ENCODE results near the gene HERC2. TPM values are rescaled to one million over a fixed set of nuclear protein-coding genes. Genes with fewer than 3 reads are reported as not detected.
"Not testable (repeated sequence)": the region's sequence is repeated elsewhere in the genome, so short reads cannot be mapped to it uniquely, and the experiment has no call there.

Gene HERC2
- total RNA-seq, 1 donor from 2014 or later: 111 TPM

GRCh38 chr15:28178290-28178689 is 143.7 kb downstream of the HERC2 start:
- Mint-ChIP-seq H3K4me3 (ENCODE audit: unreplicated experiment) (no peak overlapping the region), H3K27me3 (ENCODE audit: unreplicated experiment) (peaks cover 2% of the 10 kb centered on the region), H3K36me3 (ENCODE audit: unreplicated experiment) (no peaks in the 10 kb centered on the region), H3K4me1 (ENCODE audit: low read depth, unreplicated experiment) (no peaks in the 10 kb centered on the region), H3K27ac (ENCODE audit: unreplicated experiment) (no peak overlapping the region), H3K9me3 (ENCODE audit: unreplicated experiment) (peaks cover 2% of the 10 kb centered on the region)
- no peak for TF ChIP-seq CTCF (IDR thresholded peaks at IDR 0.05; ENCODE audit: partially characterized antibody, unreplicated experiment)
- no peak for DNase-seq

- TF ChIP-seq CTCF (IDR thresholded peaks at IDR 0.05; ENCODE audit: partially characterized antibody, unreplicated experiment): no peak
- peaks cover 4% of the 10 kb centered on the region for H3K9me3 Mint-ChIP-seq (ENCODE audit: unreplicated experiment)
These were observed 152.6 kb downstream of the HERC2 start for GRCh38 chr15:28169366-28169765.

GRCh38 chr15:28168405-28169121 is 153.4 kb downstream of the HERC2 start:
- H3K9me3 Mint-ChIP-seq (ENCODE audit: unreplicated experiment); H3K4me1 Mint-ChIP-seq (ENCODE audit: low read depth, unreplicated experiment); H3K27me3 Mint-ChIP-seq (ENCODE audit: unreplicated experiment); DNase-seq; H3K27ac Mint-ChIP-seq (ENCODE audit: unreplicated experiment); H3K4me3 Mint-ChIP-seq (ENCODE audit: unreplicated experiment): not testable (repeated sequence)
- peaks cover 11% of the 10 kb centered on the region for H3K36me3 Mint-ChIP-seq (ENCODE audit: unreplicated experiment)

More at GRCh38 chr15:28169366-28169765, 152.6 kb downstream of the HERC2 start:
- Mint-ChIP-seq H3K27ac (ENCODE audit: unreplicated experiment) (no peak overlapping the region), H3K4me1 (ENCODE audit: low read depth, unreplicated experiment) (peaks cover 2% of the 10 kb centered on the region), H3K27me3 (ENCODE audit: unreplicated experiment) (no peaks in the 10 kb centered on the region), H3K4me3 (ENCODE audit: unreplicated experiment) (no peak overlapping the region), H3K36me3 (ENCODE audit: unreplicated experiment) (peaks cover 11% of the 10 kb centered on the region)
- no peak for DNase-seq

GRCh38 chr15:28167042-28167441 is 154.9 kb downstream of the HERC2 start:
- no peaks in the 10 kb centered on the region for H3K27me3 Mint-ChIP-seq (ENCODE audit: unreplicated experiment)
- TF ChIP-seq CTCF (IDR thresholded peaks at IDR 0.05; ENCODE audit: partially characterized antibody, unreplicated experiment): no peak
- DNase-seq: no peak
- peaks cover 17% of the 10 kb centered on the region for H3K36me3 Mint-ChIP-seq (ENCODE audit: unreplicated experiment)
- H3K4me3 Mint-ChIP-seq (ENCODE audit: unreplicated experiment): no peak overlapping the region
- H3K4me1 Mint-ChIP-seq (ENCODE audit: low read depth, unreplicated experiment): peaks cover 2% of the 10 kb centered on the region
- H3K9me3 Mint-ChIP-seq (ENCODE audit: unreplicated experiment): peaks cover 4% of the 10 kb centered on the region
- no peak overlapping the region for H3K27ac Mint-ChIP-seq (ENCODE audit: unreplicated experiment)

GRCh38 chr15:28165791-28166190 is 156.2 kb downstream of the HERC2 start:
- no peak overlapping the region for H3K4me3 Mint-ChIP-seq (ENCODE audit: unreplicated experiment)
- H3K9me3 Mint-ChIP-seq (ENCODE audit: unreplicated experiment): peaks cover 5% of the 10 kb centered on the region
- H3K36me3 Mint-ChIP-seq (ENCODE audit: unreplicated experiment): peaks cover 21% of the 10 kb centered on the region
- H3K4me1 Mint-ChIP-seq (ENCODE audit: low read depth, unreplicated experiment): peaks cover 2% of the 10 kb centered on the region
- H3K27ac Mint-ChIP-seq (ENCODE audit: unreplicated experiment): no peak overlapping the region
- TF ChIP-seq CTCF (IDR thresholded peaks at IDR 0.05; ENCODE audit: partially characterized antibody, unreplicated experiment): no peak
- no peaks in the 10 kb centered on the region for H3K27me3 Mint-ChIP-seq (ENCODE audit: unreplicated experiment)
- DNase-seq: no peak
